GM23338 (cell line): Measurements from ENCODE around the gene SZRD1. TPM values are rescaled to one million over a fixed set of nuclear protein-coding genes. Genes with fewer than 3 reads are reported as not detected.

ENCODE experiments used
- ATAC-seq: fragments of 200-7000 bp; cut with Tn5 transposase; 3 replicates; pipeline ENCODE4 v1.9.1; 2020
- DNase-seq: peaks from one replicate; pipeline ENCODE4 v3.0.0-alpha.2; 2015; ENCODE audit warnings: low spot score
- H2AFZ ChIP-seq: fragments of 200-600 bp; sonication (generic); 2 replicates; pipeline ENCODE4 v1.8.0; 2016; ENCODE audit warnings: antibody characterized with exemption, mild to moderate bottlenecking, moderate library complexity
- H3F3A ChIP-seq: fragments of 200-600 bp; sonication (generic); replicated peaks from 2 replicates; pipeline ENCODE4 v1.8.0; 2017; ENCODE audit warnings: antibody characterized with exemption, mixed run types, low read depth
- H3K27ac ChIP-seq: fragments of 200-600 bp; sonication (generic); 2 replicates; pipeline ENCODE4 v1.6.1; 2016; ENCODE audit warnings: low read depth
- H3K27me3 ChIP-seq: fragments of 200-600 bp; sonication (generic); 2 replicates; pipeline ENCODE4 v1.8.0; 2016; ENCODE audit warnings: mild to moderate bottlenecking, mixed run types, moderate library complexity; ENCODE audit not compliant: insufficient read depth
- H3K36me3 ChIP-seq: fragments of 200-600 bp; sonication (generic); 2 replicates; pipeline ENCODE4 v1.8.0; 2016; ENCODE audit warnings: mild to moderate bottlenecking; ENCODE audit not compliant: insufficient read depth
- H3K4me1 ChIP-seq: fragments of 200-600 bp; sonication (generic); 2 replicates; pipeline ENCODE4 v1.8.0; 2016; ENCODE audit warnings: mild to moderate bottlenecking, moderate library complexity; ENCODE audit not compliant: insufficient read depth
- H3K4me2 ChIP-seq: fragments of 200-600 bp; sonication (generic); 2 replicates; pipeline ENCODE4 v1.7.1; 2017; ENCODE audit warnings: mixed run types
- H3K4me3 ChIP-seq: fragments of 200-600 bp; sonication (generic); 2 replicates; pipeline ENCODE4 v1.6.1; 2016; ENCODE audit warnings: mixed run types
- H3K79me2 ChIP-seq: fragments of 200-600 bp; sonication (generic); replicated peaks from 2 replicates; pipeline ENCODE4 v1.8.0; 2017; ENCODE audit warnings: mild to moderate bottlenecking; ENCODE audit not compliant: insufficient read depth
- H3K9me2 ChIP-seq: fragments of 200-600 bp; sonication (generic); 2 replicates; pipeline ENCODE4 v1.8.0; 2017; ENCODE audit not compliant: insufficient read depth
- H4K20me1 ChIP-seq: fragments of 200-600 bp; sonication (generic); replicated peaks from 2 replicates; pipeline ENCODE4 v1.8.0; 2017; ENCODE audit warnings: mild to moderate bottlenecking; ENCODE audit not compliant: insufficient read depth
- H3K27ac Mint-ChIP-seq: 2 replicates; pipeline ENCODE4 v1.8.0; 2020; ENCODE audit warnings: inconsistent platforms, mild to moderate bottlenecking, moderate library complexity, mixed read lengths
- H3K27me3 Mint-ChIP-seq: 3 replicates; pipeline ENCODE4 v1.8.0; 2022; ENCODE audit warnings: low read depth, mild to moderate bottlenecking, moderate library complexity, mixed read lengths, inconsistent platforms; ENCODE audit not compliant: insufficient read depth, poor library complexity
- H3K36me3 Mint-ChIP-seq: 3 replicates; pipeline ENCODE4 v1.8.0; 2021; ENCODE audit warnings: low read depth, mild to moderate bottlenecking, inconsistent platforms, moderate library complexity, mixed read lengths
- H3K4me1 Mint-ChIP-seq: 3 replicates; pipeline ENCODE4 v1.8.0; 2020; ENCODE audit warnings: mild to moderate bottlenecking, inconsistent platforms, mixed read lengths
- H3K4me3 Mint-ChIP-seq: 3 replicates; pipeline ENCODE4 v1.8.0; 2021; ENCODE audit warnings: moderate library complexity, mild to moderate bottlenecking, inconsistent platforms, mixed read lengths
- H3K9me3 Mint-ChIP-seq: 3 replicates; pipeline ENCODE4 v1.8.0; 2020; ENCODE audit warnings: moderate library complexity, mild to moderate bottlenecking, inconsistent platforms, mixed read lengths
- CREB1 ChIP-seq: fragments of 250-450 bp; sonication (Bioruptor Pico); IDR thresholded peaks from 2 replicates; pipeline ENCODE4 v1.5.0; 2020; ENCODE audit warnings: low read depth, mild to moderate bottlenecking, moderate library complexity
- EZH2 ChIP-seq: fragments of 200-600 bp; sonication (generic); IDR thresholded peaks from one replicate; pipeline ENCODE4 v1.8.0; 2017; ENCODE audit warnings: antibody characterized with exemption, mild to moderate bottlenecking, low read depth; ENCODE audit not compliant: unreplicated experiment
- EZH2phosphoT487 ChIP-seq: fragments of 200-600 bp; sonication (generic); IDR thresholded peaks from one replicate; pipeline ENCODE4 v1.8.1; 2018; ENCODE audit warnings: antibody characterized with exemption; ENCODE audit not compliant: unreplicated experiment
- JUNB ChIP-seq: IDR thresholded peaks from one replicate; pipeline ENCODE4 v1.6.1; 2016; ENCODE audit warnings: antibody characterized with exemption; ENCODE audit not compliant: unreplicated experiment
- NANOG ChIP-seq: IDR thresholded peaks from 2 replicates; pipeline ENCODE4 v1.6.1; 2016; ENCODE audit warnings: antibody characterized with exemption, borderline replicate concordance
- ZNF114 ChIP-seq: fragments of 250-450 bp; sonication (Bioruptor Pico); IDR thresholded peaks from 2 replicates; pipeline ENCODE4 v1.5.0; 2020; ENCODE audit warnings: mild to moderate bottlenecking, moderate library complexity
- ZNF331 ChIP-seq: fragments of 250-450 bp; sonication (Bioruptor Pico); IDR thresholded peaks from 2 replicates; pipeline ENCODE4 v1.5.0; 2020; ENCODE audit warnings: low read depth, mild to moderate bottlenecking, moderate library complexity
- ZNF462 ChIP-seq: fragments of 250-450 bp; sonication (Bioruptor Pico); IDR thresholded peaks from 2 replicates; pipeline ENCODE4 v1.5.0; 2020; ENCODE audit warnings: mild to moderate bottlenecking, moderate library complexity
- polyA plus RNA-seq: library from polyadenylated mRNA; unstranded; fragments of >200 nt; fragmentation: Nextera tagmentation; extraction: Ambion mirVana; gene quantifications from 2 replicates; pipeline ENCODE4 v1.2.1, GENCODE V29; 2016
- total RNA-seq: library from RNA; depleted of rRNA; stranded (reverse); fragments of >200 nt; shearing (Covaris generic); gene quantifications from 2 replicates; pipeline ENCODE4 v1.2.3, GENCODE V29; 2014

The SZRD1 gene
- total and polyA plus RNA-seq, 2 experiments from 2014 or later: 32.5 to 70.9 TPM

GRCh38 chr1:16433030-16433429, 66.0 kb downstream of the SZRD1 start:
- H3K79me2 ChIP-seq: no peaks in the 10 kb centered on the region
- no peaks in the 10 kb centered on the region for H3F3A ChIP-seq
- ATAC-seq (no peak), DNase-seq (no peak)
- no peak overlapping the region for H3K4me2 ChIP-seq
- H3K27me3 ChIP-seq: no peaks in the 10 kb centered on the region
- no peaks in the 10 kb centered on the region for H3K36me3 Mint-ChIP-seq
- no peaks in the 10 kb centered on the region for H3K36me3 ChIP-seq
- TF ChIP-seq NANOG: no peak
- TF ChIP-seq EZH2phosphoT487: no peak
- TF ChIP-seq CREB1 (CRISPR knock-in tag): no peak
- TF ChIP-seq ZNF114 (CRISPR knock-in tag): no peak
- no peak for TF ChIP-seq ZNF331 (CRISPR knock-in tag)
- TF ChIP-seq ZNF462 (CRISPR knock-in tag): no peak
- H3K4me1 ChIP-seq: no peaks in the 10 kb centered on the region
- H3K27me3 Mint-ChIP-seq: peaks cover 9% of the 10 kb centered on the region
- H2AFZ ChIP-seq: no peak overlapping the region
- no peaks in the 10 kb centered on the region for H3K9me2 ChIP-seq
- H3K27ac ChIP-seq: no peak overlapping the region
- H3K4me3 ChIP-seq: no peak overlapping the region
- H3K4me1 Mint-ChIP-seq: peaks cover 4% of the 10 kb centered on the region
- H4K20me1 ChIP-seq: no peaks in the 10 kb centered on the region
- no peaks in the 10 kb centered on the region for H3K9me3 Mint-ChIP-seq
- H3K27ac Mint-ChIP-seq: no peak overlapping the region
- no peak overlapping the region for H3K4me3 Mint-ChIP-seq

GRCh38 chr1:16434007-16434406, 67.0 kb downstream of the SZRD1 start:
- Mint-ChIP-seq H3K36me3 (no peaks in the 10 kb centered on the region), H3K4me1 (peaks cover 4% of the 10 kb centered on the region), H3K4me3 (no peak overlapping the region), H3K27me3 (peaks cover 9% of the 10 kb centered on the region), H3K27ac (no peak overlapping the region), H3K9me3 (no peaks in the 10 kb centered on the region)
- no peak overlapping the region for H3K4me2 ChIP-seq
- no peaks in the 10 kb centered on the region for H3F3A ChIP-seq
- H3K36me3 ChIP-seq: no peaks in the 10 kb centered on the region
- H3K4me1 ChIP-seq: no peaks in the 10 kb centered on the region
- no peaks in the 10 kb centered on the region for H3K79me2 ChIP-seq
- H4K20me1 ChIP-seq: no peaks in the 10 kb centered on the region
- H3K27ac ChIP-seq: no peak overlapping the region
- no peaks in the 10 kb centered on the region for H3K9me2 ChIP-seq
- DNase-seq (no peak), ATAC-seq (no peak)
- H3K4me3 ChIP-seq: no peak overlapping the region
- H3K27me3 ChIP-seq: no peaks in the 10 kb centered on the region
- no peak overlapping the region for H2AFZ ChIP-seq
- no peak for TF ChIP-seq ZNF331 (CRISPR knock-in tag)
- no peak for TF ChIP-seq NANOG
- TF ChIP-seq EZH2: no peak
- TF ChIP-seq JUNB: no peak
